GM19438 (cell line): ENCODE results near the gene CLDN20.
"Not testable (repeated sequence)": the region's sequence is repeated elsewhere in the genome, so short reads cannot be mapped to it uniquely, and the experiment has no call there.

ENCODE experiments used
- ATAC-seq: cut with Tn5 transposase; IDR thresholded peaks from one replicate; pipeline ENCODE4 v1.9.1; 2021; ENCODE audit warnings: low read depth; ENCODE audit not compliant: unreplicated experiment

Gene CLDN20

GRCh38 chr6:155306958-155307357 is 43.1 kb downstream of the CLDN20 start:
- no peak for ATAC-seq

GRCh38 chr6:155309150-155309549 is 45.3 kb downstream of the CLDN20 start:
- no peak for ATAC-seq

- no peak for ATAC-seq
Observed at GRCh38 chr6:155310596-155310995, 46.8 kb downstream of the CLDN20 start.

GRCh38 chr6:155311086-155311485 is 47.3 kb downstream of the CLDN20 start:
- no peak for ATAC-seq

GRCh38 chr6:155311583-155311982 is 47.8 kb downstream of the CLDN20 start:
- ATAC-seq, result no peak

- ATAC-seq, result not testable (repeated sequence)
Observed at GRCh38 chr6:155312950-155313349, 49.1 kb downstream of the CLDN20 start.

- ATAC-seq, result peak; percentile 15
Observed at GRCh38 chr6:155313602-155314091, 49.8 kb downstream of the CLDN20 start.

GRCh38 chr6:155314092-155314772 is 50.4 kb downstream of the CLDN20 start, which contains the start of gene TFB1M:
TFB1M (minus strand) TSS chr6:155314484; CDS start chr6:155314428, 56 bp downstream.
- peak; percentile 97 for ATAC-seq

- peak; percentile 47 for ATAC-seq
Observed at GRCh38 chr6:155314773-155315515, 51.1 kb downstream of the CLDN20 start.

GRCh38 chr6:155315516-155315871 is 51.7 kb downstream of the CLDN20 start:
- ATAC-seq, result no peak

GRCh38 chr6:155316419-155316818 is 52.6 kb downstream of the CLDN20 start:
- ATAC-seq, result no peak

GRCh38 chr6:155317186-155317585 is 53.4 kb downstream of the CLDN20 start:
- no peak for ATAC-seq

- ATAC-seq, result peak; percentile 61
Observed at GRCh38 chr6:155319902-155320301, 56.1 kb downstream of the CLDN20 start.

GRCh38 chr6:155324172-155324571 is 60.4 kb downstream of the CLDN20 start:
- no peak for ATAC-seq

- no peak for ATAC-seq
Observed at GRCh38 chr6:155324993-155325392, 61.2 kb downstream of the CLDN20 start.

- no peak for ATAC-seq
Observed at GRCh38 chr6:155325700-155326516, 62.1 kb downstream of the CLDN20 start.
